GM12864 (cell line): ENCODE results near the gene MYLIP.

Experiments used
- DNase-seq: peaks from one replicate; pipeline ENCODE4 v3.0.0-alpha.2; 2011; ENCODE audit warnings: low read depth
- H3K4me3 ChIP-seq: 2 replicates; pipeline ENCODE4 v1.5.1; 2011; ENCODE audit warnings: mild to moderate bottlenecking, low read depth, low read length, control low read depth
- CTCF ChIP-seq: IDR thresholded peaks from 2 replicates; pipeline ENCODE4 v1.5.1; 2011; ENCODE audit warnings: low read depth, mild to moderate bottlenecking, moderate library complexity, low read length, control low read depth, inconsistent platforms; ENCODE audit errors: missing control alignments

Gene MYLIP

GRCh38 chr6:16196984-16197546, 68.2 kb downstream of the MYLIP start:
- H3K4me3 ChIP-seq, result no peak overlapping the region
- DNase-seq, result no peak
- TF ChIP-seq CTCF, result no peak
